HG03575 (cell line): ENCODE data around the gene ST3GAL6.

ENCODE experiments used
- ATAC-seq: cut with Tn5 transposase; IDR thresholded peaks from one replicate; pipeline ENCODE4 v1.9.1; 2021; ENCODE audit not compliant: unreplicated experiment, insufficient number of reproducible peaks, low FRiP score; ENCODE audit errors: extremely low read depth

ST3GAL6 gene

GRCh38 chr3:98791341-98792325, 28.5 kb downstream of the ST3GAL6 start:
- no peak for ATAC-seq

- no peak for ATAC-seq
Observed at GRCh38 chr3:98793971-98794370, 30.8 kb downstream of the ST3GAL6 start.

GRCh38 chr3:98796334-98796733, 33.2 kb downstream of the ST3GAL6 start:
- ATAC-seq: no peak

GRCh38 chr3:98797905-98798304, 34.8 kb downstream of the ST3GAL6 start:
- no peak for ATAC-seq

- ATAC-seq: no peak
Observed at GRCh38 chr3:98798820-98799219, 35.7 kb downstream of the ST3GAL6 start.

- no peak for ATAC-seq
Observed at GRCh38 chr3:98799479-98799878, 36.3 kb downstream of the ST3GAL6 start.

GRCh38 chr3:98800401-98800800, 37.3 kb downstream of the ST3GAL6 start:
- ATAC-seq: no peak

- ATAC-seq: no peak
Observed at GRCh38 chr3:98801043-98801747, 38.1 kb downstream of the ST3GAL6 start.

GRCh38 chr3:98805571-98805970, 42.4 kb downstream of the ST3GAL6 start:
- no peak for ATAC-seq

GRCh38 chr3:98806521-98806920, 43.4 kb downstream of the ST3GAL6 start:
- ATAC-seq: no peak

GRCh38 chr3:98807011-98807410, 43.9 kb downstream of the ST3GAL6 start:
- ATAC-seq: no peak

GRCh38 chr3:98807561-98807960, 44.4 kb downstream of the ST3GAL6 start:
- ATAC-seq: no peak

GRCh38 chr3:98808071-98808470, 44.9 kb downstream of the ST3GAL6 start:
- ATAC-seq: no peak

- no peak for ATAC-seq
Observed at GRCh38 chr3:98809557-98809956, 46.4 kb downstream of the ST3GAL6 start.

GRCh38 chr3:98811048-98811447, 47.9 kb downstream of the ST3GAL6 start:
- no peak for ATAC-seq

GRCh38 chr3:98812851-98813374, 49.8 kb downstream of the ST3GAL6 start:
- ATAC-seq: peak; percentile 50

GRCh38 chr3:98814817-98815420, 51.8 kb downstream of the ST3GAL6 start:
- ATAC-seq: no peak

GRCh38 chr3:98817547-98818041, 54.5 kb downstream of the ST3GAL6 start:
- peak; percentile 71 for ATAC-seq

- ATAC-seq: no peak
Observed at GRCh38 chr3:98821063-98821462, 57.9 kb downstream of the ST3GAL6 start.
